NCI-H1105 (cell line): ENCODE measurements around the gene AFMID.
A peak's percentile ranks its signal among the peaks of the same experiment; 100 is the strongest.
"Not testable (repeated sequence)": the region's sequence is repeated elsewhere in the genome, so short reads cannot be mapped to it uniquely, and the experiment has no call there.

Experiments
- DNase-seq: peaks from one replicate; lab custom pipeline; 2025; lab: John Stamatoyannopoulos, UW

AFMID gene

GRCh38 chr17:78154903-78155811, 32.0 kb upstream of the AFMID start:
- DNase-seq: no peak

GRCh38 chr17:78159575-78160158, 27.5 kb upstream of the AFMID start:
- no peak for DNase-seq

- DNase-seq: no peak
Observed at GRCh38 chr17:78163881-78164747, 23.0 kb upstream of the AFMID start.

GRCh38 chr17:78164748-78165607, 22.2 kb upstream of the AFMID start:
- no peak for DNase-seq

GRCh38 chr17:78166416-78166815, 20.7 kb upstream of the AFMID start:
- DNase-seq: no peak

DNA sequence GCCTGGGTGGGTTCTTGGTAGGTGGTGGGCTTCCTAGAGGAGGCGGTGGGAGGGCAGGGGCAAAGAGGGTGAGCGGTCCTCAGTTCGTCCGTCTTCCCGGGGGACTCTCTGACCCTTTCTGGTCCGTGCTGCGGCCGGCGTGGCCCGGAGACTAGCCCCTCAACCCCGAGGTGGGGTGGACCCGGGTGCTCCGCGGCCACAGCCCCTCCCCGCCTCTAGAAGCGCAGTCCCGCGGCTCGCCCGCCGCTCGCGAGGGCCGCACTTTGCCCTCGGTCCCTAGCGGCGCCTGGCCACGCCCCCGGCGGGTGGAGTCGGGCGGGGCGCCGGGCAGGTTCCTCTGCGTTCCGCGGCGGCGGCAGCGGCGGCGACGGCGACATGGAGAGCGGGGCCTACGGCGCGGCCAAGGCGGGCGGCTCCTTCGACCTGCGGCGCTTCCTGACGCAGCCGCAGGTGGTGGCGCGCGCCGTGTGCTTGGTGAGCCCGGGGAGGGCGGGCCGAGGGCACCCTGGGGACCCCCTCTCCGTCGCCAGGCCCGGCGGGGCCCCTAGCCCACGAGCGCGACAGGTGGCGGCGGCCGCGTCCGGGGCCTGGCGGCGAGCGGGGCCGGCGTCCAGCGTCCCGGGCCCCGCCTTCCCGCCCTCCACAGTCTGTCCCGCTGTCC, 18.8 kb upstream of the AFMID start, which contains the start of gene SYNGR2:
TSS of gene SYNGR2 (plus strand) at position 340 of the 661 bp plus-strand sequence. CDS start at position 376, 36 bp downstream.
- peak; percentile 76 for DNase-seq

- DNase-seq: no peak
Observed at GRCh38 chr17:78168903-78169793, 18.0 kb upstream of the AFMID start.

GRCh38 chr17:78170692-78171590, 16.2 kb upstream of the AFMID start:
- no peak for DNase-seq

GRCh38 chr17:78171591-78172248, 15.4 kb upstream of the AFMID start:
- not testable (repeated sequence) for DNase-seq

GRCh38 chr17:78172249-78173051, 14.7 kb upstream of the AFMID start:
- DNase-seq: no peak

DNA sequence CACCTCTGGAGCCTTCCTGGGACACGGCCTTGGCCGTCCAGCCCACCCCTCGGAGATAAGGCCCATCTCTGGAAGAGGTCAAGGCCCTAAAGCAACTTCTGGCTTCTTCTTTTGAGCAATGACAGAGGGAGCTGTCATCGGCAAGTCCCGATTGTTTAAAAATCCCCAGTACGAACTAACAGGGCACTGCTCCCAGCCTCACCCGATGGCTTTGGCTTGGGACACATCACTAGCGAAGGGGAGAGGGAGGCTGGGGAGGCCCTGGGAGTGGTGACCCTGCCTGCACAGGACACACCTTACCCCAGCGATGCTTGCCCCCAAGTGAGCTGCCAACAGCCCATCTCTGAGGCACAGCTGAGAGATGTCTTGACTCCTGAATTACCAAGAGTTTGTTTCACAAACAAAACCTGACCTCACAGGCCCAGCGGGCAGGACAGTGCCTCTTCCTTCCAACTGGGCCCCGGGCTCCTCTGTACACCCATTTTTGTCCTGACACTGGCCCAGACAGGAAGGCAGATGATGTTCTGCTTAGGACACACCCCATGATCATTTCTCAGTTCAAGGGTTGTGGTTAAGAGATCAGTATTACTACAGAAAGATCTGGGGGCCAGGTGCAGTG, 14.0 kb upstream of the AFMID start:
- DNase-seq: no peak

DNA sequence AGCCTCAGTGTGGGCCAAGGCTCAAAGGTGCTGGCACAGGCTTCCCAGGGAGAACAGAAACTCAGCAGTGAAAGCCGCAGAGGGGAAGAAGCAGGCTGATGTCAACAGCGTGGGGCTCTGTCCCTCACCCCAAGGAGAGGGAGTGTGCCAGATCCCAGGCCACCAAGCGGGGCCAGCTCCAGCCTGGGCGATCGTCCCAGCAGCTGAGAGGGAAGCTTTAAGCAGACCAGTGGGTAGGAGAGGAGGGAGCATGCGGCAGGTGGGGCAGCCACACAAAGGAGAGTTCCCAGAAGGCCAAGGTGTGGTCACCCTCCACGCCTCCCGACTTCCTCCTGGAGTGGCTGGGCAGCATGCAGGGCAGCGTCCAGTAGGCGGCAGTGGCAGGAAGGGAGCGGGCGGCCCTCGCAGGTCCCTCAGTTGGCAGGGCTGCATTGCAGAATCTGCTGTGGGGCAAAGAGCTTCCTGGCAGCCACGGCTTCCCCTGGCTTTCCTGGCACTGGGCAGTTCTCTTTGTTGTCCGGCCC, 12.8 kb upstream of the AFMID start:
- DNase-seq: no peak

DNA sequence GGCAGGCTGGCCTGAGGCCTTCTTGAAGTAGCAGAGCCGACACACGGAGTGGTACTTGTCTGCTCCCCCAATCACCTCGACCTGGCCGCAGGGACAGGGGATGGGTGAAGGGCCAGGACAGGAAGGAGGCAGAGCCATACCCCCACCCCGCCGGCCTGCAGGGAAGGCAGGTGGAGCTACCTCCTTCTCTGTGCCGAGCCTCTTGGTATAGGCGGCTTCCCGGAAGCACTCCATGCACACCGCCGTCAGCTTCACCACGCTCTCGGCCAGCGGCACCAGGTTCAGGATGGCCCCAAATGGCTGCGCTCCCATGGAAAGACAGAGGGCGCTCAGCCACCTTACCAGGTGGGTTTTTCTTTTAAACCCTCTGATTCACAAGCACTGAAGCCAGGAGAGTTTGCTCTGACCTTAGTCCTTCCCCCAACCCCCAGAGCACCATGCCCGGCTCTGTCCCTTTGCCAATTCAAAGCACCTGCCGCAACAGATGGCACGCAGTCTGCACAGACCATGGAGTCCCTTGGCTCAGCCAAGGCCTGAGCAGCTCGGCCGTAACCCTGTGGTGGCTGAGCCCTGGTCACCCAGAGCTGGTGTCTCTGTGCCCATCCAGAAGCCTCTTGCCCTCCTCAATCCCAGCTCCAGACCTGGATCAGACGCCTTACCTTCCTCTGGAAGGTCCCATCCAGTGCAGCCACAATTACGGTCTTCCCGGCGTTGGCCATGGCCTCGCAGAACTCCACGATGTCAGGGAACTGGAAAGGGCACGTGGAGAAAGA, 12.1 kb upstream of the AFMID start:
- DNase-seq: no peak

- DNase-seq: no peak
Observed at GRCh38 chr17:78175643-78175981, 11.6 kb upstream of the AFMID start.

GRCh38 chr17:78176548-78177025, 10.6 kb upstream of the AFMID start:
- DNase-seq: no peak

GRCh38 chr17:78179372-78179771, 7.8 kb upstream of the AFMID start:
- no peak for DNase-seq
